HepG2 (cell line): Measurements from ENCODE around the gene COL18A1. TPM values are rescaled to one million over a fixed set of nuclear protein-coding genes. Genes with fewer than 3 reads are reported as not detected.

Source experiments
- ATRX ChIP-seq: sonication (generic); formaldehyde crosslinking; IDR thresholded peaks from 2 replicates; pipeline ENCODE4 v1.4.0; 2020; ENCODE audit warnings: missing genetic modification reagents, borderline replicate concordance
- FOSL1 ChIP-seq: sonication (generic); formaldehyde crosslinking; IDR thresholded peaks from 2 replicates; pipeline ENCODE4 v1.9.0; 2021; ENCODE audit warnings: missing genetic modification reagents, borderline replicate concordance
- FOXJ3 ChIP-seq: sonication (generic); formaldehyde crosslinking; IDR thresholded peaks from 2 replicates; pipeline ENCODE4 v1.4.0; 2020; ENCODE audit warnings: missing genetic modification reagents, mild to moderate bottlenecking, borderline replicate concordance
- HHEX ChIP-seq: IDR thresholded peaks from 2 replicates; pipeline ENCODE4 v1.6.1; 2016; ENCODE audit warnings: control low read depth
- HNRNPL ChIP-seq: fragments of 200-400 bp; formaldehyde crosslinking; IDR thresholded peaks from 2 replicates; pipeline ENCODE4 v1.6.1; 2017; ENCODE audit warnings: mild to moderate bottlenecking, low read depth, low read length
- JUNB ChIP-seq: sonication (generic); formaldehyde crosslinking; IDR thresholded peaks from 2 replicates; pipeline ENCODE4 v1.8.0; 2022; ENCODE audit warnings: missing genetic modification reagents, mild to moderate bottlenecking, borderline replicate concordance
- KDM5B ChIP-seq: sonication (generic); formaldehyde crosslinking; IDR thresholded peaks from 2 replicates; pipeline ENCODE4 v1.4.0; 2020; ENCODE audit warnings: missing genetic modification reagents, mild to moderate bottlenecking, borderline replicate concordance
- NONO ChIP-seq, 2 experiments: fragments of 450-650 bp in 1 of 2; sonication (generic) in 1 of 2; formaldehyde crosslinking in 1 of 2; IDR thresholded peaks in 1 of 2; conservative IDR thresholded peaks in 1 of 2; 2 replicates each; pipeline versions ENCODE4 v1.6.1 to v1.8.0; 2017 to 2022; ENCODE audit warnings: mild to moderate bottlenecking in 1 of 2, missing genetic modification reagents in 1 of 2, moderate library complexity in 1 of 2
- RFXAP ChIP-seq: sonication (generic); formaldehyde crosslinking; IDR thresholded peaks from 2 replicates; pipeline ENCODE4 v1.4.0; 2020; ENCODE audit warnings: missing genetic modification reagents, borderline replicate concordance
- ZBTB44 ChIP-seq: sonication (generic); formaldehyde crosslinking; IDR thresholded peaks from 2 replicates; pipeline ENCODE4 v1.4.0; 2020; ENCODE audit warnings: missing genetic modification reagents
- ZBTB46 ChIP-seq: sonication (generic); formaldehyde crosslinking; IDR thresholded peaks from 2 replicates; pipeline ENCODE4 v1.4.0; 2020; ENCODE audit warnings: mild to moderate bottlenecking, missing genetic modification reagents, borderline replicate concordance
- ZC3H4 ChIP-seq: sonication (generic); formaldehyde crosslinking; IDR thresholded peaks from 2 replicates; pipeline ENCODE4 v1.4.0; 2020; ENCODE audit warnings: missing genetic modification reagents, borderline replicate concordance
- ZNF230 ChIP-seq: sonication (generic); formaldehyde crosslinking; IDR thresholded peaks from 2 replicates; pipeline ENCODE4 v1.4.0; 2020; ENCODE audit warnings: mild to moderate bottlenecking, missing genetic modification reagents
- ZNF275 ChIP-seq: sonication (generic); formaldehyde crosslinking; IDR thresholded peaks from 2 replicates; pipeline ENCODE4 v1.8.0; 2022; ENCODE audit warnings: missing genetic modification reagents, mild to moderate bottlenecking, inconsistent platforms, borderline replicate concordance
- ZNF3 ChIP-seq: IDR thresholded peaks from 2 replicates; pipeline ENCODE4 v1.7.0; 2017; ENCODE audit warnings: inconsistent platforms
- ZNF329 ChIP-seq: sonication (generic); formaldehyde crosslinking; IDR thresholded peaks from 2 replicates; pipeline ENCODE4 v1.9.0; 2021; ENCODE audit warnings: low read depth, mild to moderate bottlenecking, missing genetic modification reagents
- ZNF350 ChIP-seq: sonication (generic); formaldehyde crosslinking; IDR thresholded peaks from 2 replicates; pipeline ENCODE4 v1.4.0; 2020; ENCODE audit warnings: mild to moderate bottlenecking, low read depth, missing genetic modification reagents, borderline replicate concordance
- ZNF589 ChIP-seq: sonication (generic); formaldehyde crosslinking; conservative IDR thresholded peaks from 2 replicates; pipeline ENCODE4 v1.8.0; 2022; ENCODE audit warnings: mild to moderate bottlenecking, moderate library complexity, missing genetic modification reagents
- ZNF615 ChIP-seq: sonication (generic); formaldehyde crosslinking; IDR thresholded peaks from 2 replicates; pipeline ENCODE4 v1.5.0; 2020; ENCODE audit warnings: mild to moderate bottlenecking, missing genetic modification reagents, borderline replicate concordance
- ZNF709 ChIP-seq: sonication (generic); formaldehyde crosslinking; IDR thresholded peaks from 2 replicates; pipeline ENCODE4 v1.5.0; 2020; ENCODE audit warnings: mild to moderate bottlenecking, missing genetic modification reagents
- polyA plus RNA-seq, 8 experiments: library from polyadenylated mRNA; depleted of rRNA in 3 of 8; stranded (reverse) in 7 of 8; unstranded in 1 of 8; fragments of >200 nt; fragmentation: Illumina TruSeq in 4 of 8; extraction: Trizol in 4 of 8; gene quantifications; 2 replicates each; pipeline versions ENCODE4 v1.2.1 to v1.2.3, GENCODE V29; 2011 to 2016; ENCODE audit warnings: low read depth in 4 of 8, missing spikeins in 1 of 8, mixed read lengths in 1 of 8; ENCODE audit not compliant: insufficient read depth in 1 of 8
- total RNA-seq, 5 experiments: library from RNA; depleted of rRNA; stranded (reverse); fragments of >200 nt; fragmentation: Illumina TruSeq; extraction: Trizol; gene quantifications; 2 replicates each; pipeline ENCODE4 v1.2.3, GENCODE V29; 2016; ENCODE audit warnings: low read depth in 1 of 5
- TF ChIP-seq, protein P1 (sequence below): sonication (generic); formaldehyde crosslinking; IDR thresholded peaks from 2 replicates; pipeline ENCODE4 v1.4.0; 2020; ENCODE audit warnings: missing genetic modification reagents, mild to moderate bottlenecking, borderline replicate concordance

The COL18A1 gene
- total and polyA plus RNA-seq, 2 of the 13 experiments (the other 11 are each of a cell fraction or from before 2014, with no cell fraction given): 79.0 to 102 TPM

- 0 out of 2 replicates have a peak, but pooled peaks have one; percentile 79 for TF ChIP-seq HNRNPL
- TF ChIP-seq, protein P1, sequence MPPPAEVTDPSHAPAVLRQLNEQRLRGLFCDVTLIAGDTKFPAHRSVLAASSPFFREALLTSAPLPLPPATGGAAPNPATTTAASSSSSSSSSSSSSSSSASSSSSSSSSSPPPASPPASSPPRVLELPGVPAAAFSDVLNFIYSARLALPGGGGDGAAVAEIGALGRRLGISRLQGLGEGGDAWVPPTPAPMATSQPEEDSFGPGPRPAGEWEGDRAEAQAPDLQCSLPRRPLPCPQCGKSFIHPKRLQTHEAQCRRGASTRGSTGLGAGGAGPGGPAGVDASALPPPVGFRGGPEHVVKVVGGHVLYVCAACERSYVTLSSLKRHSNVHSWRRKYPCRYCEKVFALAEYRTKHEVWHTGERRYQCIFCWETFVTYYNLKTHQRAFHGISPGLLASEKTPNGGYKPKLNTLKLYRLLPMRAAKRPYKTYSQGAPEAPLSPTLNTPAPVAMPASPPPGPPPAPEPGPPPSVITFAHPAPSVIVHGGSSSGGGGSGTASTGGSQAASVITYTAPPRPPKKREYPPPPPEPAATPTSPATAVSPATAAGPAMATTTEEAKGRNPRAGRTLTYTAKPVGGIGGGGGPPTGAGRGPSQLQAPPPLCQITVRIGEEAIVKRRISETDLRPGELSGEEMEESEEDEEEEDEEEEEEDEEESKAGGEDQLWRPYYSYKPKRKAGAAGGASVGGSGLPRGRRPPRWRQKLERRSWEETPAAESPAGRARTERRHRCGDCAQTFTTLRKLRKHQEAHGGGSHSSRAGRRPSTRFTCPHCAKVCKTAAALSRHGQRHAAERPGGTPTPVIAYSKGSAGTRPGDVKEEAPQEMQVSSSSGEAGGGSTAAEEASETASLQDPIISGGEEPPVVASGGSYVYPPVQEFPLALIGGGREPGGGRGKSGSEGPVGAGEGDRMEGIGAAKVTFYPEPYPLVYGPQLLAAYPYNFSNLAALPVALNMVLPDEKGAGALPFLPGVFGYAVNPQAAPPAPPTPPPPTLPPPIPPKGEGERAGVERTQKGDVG: peak; percentile 76; the same call in 1 of the 2 replicates
- no peak for TF ChIP-seq ZNF350 (CRISPR knock-in tag)
- TF ChIP-seq ZC3H4 (CRISPR knock-in tag): peak; percentile 89; the same call in 1 of the 2 replicates
- no peak for TF ChIP-seq RFXAP (CRISPR knock-in tag)
- TF ChIP-seq FOSL1 (CRISPR knock-in tag): no peak
- no peak for TF ChIP-seq ZNF3 (CRISPR knock-in tag)
- no peak for TF ChIP-seq JUNB
- no peak for TF ChIP-seq NONO (IDR thresholded peaks at IDR 0.05)
- TF ChIP-seq NONO (CRISPR knock-in tag; conservative IDR thresholded peaks at IDR 0.05): 0 out of 2 replicates have a peak, but pooled peaks have one; percentile 38
- TF ChIP-seq ZNF275: 0 out of 2 replicates have a peak, but pooled peaks have one; percentile 59
- peak; percentile 43 for TF ChIP-seq KDM5B (CRISPR knock-in tag)
- TF ChIP-seq ZNF615 (CRISPR knock-in tag): no peak
- TF ChIP-seq ZBTB46: no peak
- TF ChIP-seq ATRX (CRISPR knock-in tag): no peak
- no peak for TF ChIP-seq ZNF230 (CRISPR knock-in tag)
- TF ChIP-seq ZBTB44: no peak
- no peak for TF ChIP-seq FOXJ3 (CRISPR knock-in tag)
- TF ChIP-seq HHEX (CRISPR knock-in tag): no peak
- TF ChIP-seq ZNF709 (CRISPR knock-in tag): peak; percentile 44; the same call in 1 of the 2 replicates
- TF ChIP-seq ZNF589: no peak
- TF ChIP-seq ZNF329 (CRISPR knock-in tag): no peak
Observed at GRCh38 chr21:45470773-45471524, 66.0 kb downstream of the COL18A1 start (continued).
